Keratinocyte (primary cell): ENCODE results near the gene MMP11. TPM values are rescaled to one million over a fixed set of nuclear protein-coding genes. Genes with fewer than 3 reads are reported as not detected.

Experiments used
- DNase-seq: peaks from one replicate; pipeline ENCODE4 v3.0.0-alpha.2; 2011; ENCODE audit warnings: low read depth, missing footprints, low spot score
- FAIRE-seq: peaks from 2 replicates; lab custom pipeline; 2011; peaks lifted over from hg19 to GRCh38; lab: Jason Lieb, UNC
- H2AFZ ChIP-seq: 2 replicates; pipeline ENCODE4 v1.6.0; 2012; ENCODE audit warnings: low read length, control low read depth, inconsistent platforms; ENCODE audit not compliant: control insufficient read depth
- H3K27ac ChIP-seq: 2 replicates; pipeline ENCODE4 v1.5.1; 2011; ENCODE audit warnings: low read length; ENCODE audit not compliant: control insufficient read depth, insufficient read depth
- H3K27me3 ChIP-seq: 3 replicates; pipeline ENCODE4 v1.6.0; 2011; ENCODE audit warnings: low read length; ENCODE audit not compliant: control insufficient read depth, insufficient read depth; ENCODE audit errors: extremely low read depth
- H3K36me3 ChIP-seq, 2 experiments: 2 replicates in 1 of 2; 3 replicates in 1 of 2; pipeline ENCODE4 v1.5.1; 2011; ENCODE audit warnings: low read length in 2 of 2, mild to moderate bottlenecking in 1 of 2; ENCODE audit not compliant: control insufficient read depth in 2 of 2, insufficient read depth in 2 of 2; ENCODE audit errors: extremely low read depth in 1 of 2
- H3K4me1 ChIP-seq: 3 replicates; pipeline ENCODE4 v1.5.1; 2011; ENCODE audit warnings: low read length; ENCODE audit not compliant: control insufficient read depth, insufficient read depth; ENCODE audit errors: extremely low read depth
- H3K4me2 ChIP-seq: 3 replicates; pipeline ENCODE4 v1.6.0; 2011; ENCODE audit warnings: low read depth, low read length; ENCODE audit not compliant: control insufficient read depth, insufficient read depth; ENCODE audit errors: extremely low read depth
- H3K4me3 ChIP-seq, 3 experiments: fragments of 200-600 bp in 1 of 3; sonication (generic) in 1 of 3; 2 replicates in 2 of 3; 3 replicates in 1 of 3; pipeline ENCODE4 v1.5.1; 2011 to 2016; ENCODE audit warnings: low read length in 3 of 3, mild to moderate bottlenecking in 3 of 3, control low read depth in 2 of 3, inconsistent platforms in 1 of 3, low read depth in 1 of 3, mixed read lengths in 1 of 3, mixed run types in 1 of 3, moderate library complexity in 1 of 3; ENCODE audit not compliant: control insufficient read depth in 2 of 3, insufficient read depth in 2 of 3; ENCODE audit errors: extremely low read depth in 1 of 3
- H3K79me2 ChIP-seq: 2 replicates; pipeline ENCODE4 v1.6.0; 2012; ENCODE audit warnings: low read length; ENCODE audit not compliant: control insufficient read depth, insufficient read depth
- H3K9ac ChIP-seq: 3 replicates; pipeline ENCODE4 v1.6.0; 2011; ENCODE audit warnings: low read length; ENCODE audit not compliant: control insufficient read depth, insufficient read depth; ENCODE audit errors: extremely low read depth
- H3K9me1 ChIP-seq: 3 replicates; pipeline ENCODE4 v1.6.0; 2011; ENCODE audit warnings: low read length; ENCODE audit not compliant: control insufficient read depth, insufficient read depth; ENCODE audit errors: extremely low read depth
- H3K9me3 ChIP-seq: 2 replicates; pipeline ENCODE4 v1.5.1; 2012; ENCODE audit warnings: low read depth, low read length; ENCODE audit not compliant: control insufficient read depth
- H4K20me1 ChIP-seq: 3 replicates; pipeline ENCODE4 v1.6.0; 2011; ENCODE audit warnings: low read length; ENCODE audit not compliant: control insufficient read depth, insufficient read depth; ENCODE audit errors: extremely low read depth
- EZH2 ChIP-seq: IDR thresholded peaks from one replicate; pipeline ENCODE4 v1.6.1; 2012; ENCODE audit warnings: inconsistent platforms, mild to moderate bottlenecking, low read length, moderate library complexity
- dilution Hi-C: fragments of 300-500 bp; cut with MboI; formaldehyde crosslinking; loops from one replicate; pipeline ENCODE4 v1.7.0; 2020; ENCODE audit warnings: low sequenced_read_pairs; ENCODE audit not compliant: extremely low pct_ligation_motif_present
- polyA plus RNA-seq, 5 experiments: library from polyadenylated mRNA; depleted of rRNA in 3 of 5; stranded (reverse) in 3 of 5; stranded (forward) in 1 of 5; unstranded in 1 of 5; fragments of >200 nt; gene quantifications; 1 replicate in 1 of 5; 2 replicates in 3 of 5; 3 replicates in 1 of 5; pipeline versions ENCODE4 v1.2.1 to v1.2.3, GENCODE V29; 2011 to 2012; ENCODE audit warnings: missing spikeins in 2 of 5, low read depth in 1 of 5, low replicate concordance in 1 of 5
- TF ChIP-seq, protein P1 (sequence below), 3 experiments: IDR thresholded peaks in 1 of 3; conservative IDR thresholded peaks in 1 of 3; optimal IDR thresholded peaks in 1 of 3; 2 replicates in 2 of 3; 3 replicates in 1 of 3; pipeline versions ENCODE3 to v1.5.1; 2011; ENCODE audit warnings: low read length in 3 of 3, mild to moderate bottlenecking in 3 of 3, moderate library complexity in 2 of 3, control low read depth in 1 of 3, inconsistent platforms in 1 of 3; ENCODE audit not compliant: insufficient read depth in 2 of 3; ENCODE audit errors: extremely low read depth in 1 of 3

MMP11 gene
- polyA plus RNA-seq, 1 donor (not counting 4 experiments of a cell fraction or from before 2014, with no cell fraction given): 0.13 TPM

GRCh38 chr22:23774114-23774921 is 1.7 kb downstream of the MMP11 start:
- FAIRE-seq: no peak
- no peaks in the 10 kb centered on the region for H3K9me3 ChIP-seq
- H3K4me1 ChIP-seq: peaks cover 12% of the 10 kb centered on the region
- no peak overlapping the region for H3K27ac ChIP-seq
- H3K27me3 ChIP-seq: peaks cover 16% of the 10 kb centered on the region
- no peak overlapping the region for H3K4me2 ChIP-seq
- dilution Hi-C loops: no loop called here
- no peaks in the 10 kb centered on the region for H4K20me1 ChIP-seq
- no peaks in the 10 kb centered on the region for H3K36me3 ChIP-seq
- H3K9me1 ChIP-seq: no peaks in the 10 kb centered on the region
- no peaks in the 10 kb centered on the region for H3K79me2 ChIP-seq
- H2AFZ ChIP-seq: no peak overlapping the region
- DNase-seq: no peak
- H3K4me3 ChIP-seq: no peak overlapping the region
- H3K9ac ChIP-seq: no peak overlapping the region
- TF ChIP-seq, protein P1, sequence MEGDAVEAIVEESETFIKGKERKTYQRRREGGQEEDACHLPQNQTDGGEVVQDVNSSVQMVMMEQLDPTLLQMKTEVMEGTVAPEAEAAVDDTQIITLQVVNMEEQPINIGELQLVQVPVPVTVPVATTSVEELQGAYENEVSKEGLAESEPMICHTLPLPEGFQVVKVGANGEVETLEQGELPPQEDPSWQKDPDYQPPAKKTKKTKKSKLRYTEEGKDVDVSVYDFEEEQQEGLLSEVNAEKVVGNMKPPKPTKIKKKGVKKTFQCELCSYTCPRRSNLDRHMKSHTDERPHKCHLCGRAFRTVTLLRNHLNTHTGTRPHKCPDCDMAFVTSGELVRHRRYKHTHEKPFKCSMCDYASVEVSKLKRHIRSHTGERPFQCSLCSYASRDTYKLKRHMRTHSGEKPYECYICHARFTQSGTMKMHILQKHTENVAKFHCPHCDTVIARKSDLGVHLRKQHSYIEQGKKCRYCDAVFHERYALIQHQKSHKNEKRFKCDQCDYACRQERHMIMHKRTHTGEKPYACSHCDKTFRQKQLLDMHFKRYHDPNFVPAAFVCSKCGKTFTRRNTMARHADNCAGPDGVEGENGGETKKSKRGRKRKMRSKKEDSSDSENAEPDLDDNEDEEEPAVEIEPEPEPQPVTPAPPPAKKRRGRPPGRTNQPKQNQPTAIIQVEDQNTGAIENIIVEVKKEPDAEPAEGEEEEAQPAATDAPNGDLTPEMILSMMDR (optimal IDR thresholded peaks at IDR 0.05 in 1 of 3, IDR thresholded peaks at IDR 0.05 in 1 of 3, conservative IDR thresholded peaks at IDR 0.05 in 1 of 3; ENCODE audit: extremely low read depth in 1 of 3, insufficient read depth in 2 of 3, low read length in 3 of 3): no peak

GRCh38 chr22:23774922-23775436 is 2.3 kb downstream of the MMP11 start:
- H3K9ac ChIP-seq: no peak overlapping the region
- no peak overlapping the region for H2AFZ ChIP-seq
- H3K27ac ChIP-seq: no peak overlapping the region
- H3K4me3 ChIP-seq: no peak overlapping the region
- H3K36me3 ChIP-seq: no peaks in the 10 kb centered on the region
- H3K4me2 ChIP-seq: no peak overlapping the region
- H3K9me3 ChIP-seq: no peaks in the 10 kb centered on the region
- no peaks in the 10 kb centered on the region for H3K79me2 ChIP-seq
- no peaks in the 10 kb centered on the region for H3K9me1 ChIP-seq
- DNase-seq: no peak
- TF ChIP-seq, protein P1 (optimal IDR thresholded peaks at IDR 0.05 in 1 of 3, IDR thresholded peaks at IDR 0.05 in 1 of 3, conservative IDR thresholded peaks at IDR 0.05 in 1 of 3; ENCODE audit: extremely low read depth in 1 of 3, insufficient read depth in 2 of 3, low read length in 3 of 3): no peak
- TF ChIP-seq EZH2: no peak
- H3K27me3 ChIP-seq: peaks cover 16% of the 10 kb centered on the region
- dilution Hi-C loops: no loop called here
- peaks cover 12% of the 10 kb centered on the region for H3K4me1 ChIP-seq
- no peak for FAIRE-seq
- H4K20me1 ChIP-seq: no peaks in the 10 kb centered on the region
